Lower lobe of right lung (tissue), 2 donors: ENCODE data around the gene SERINC3. TPM values are rescaled to one million over a fixed set of nuclear protein-coding genes. Genes with fewer than 3 reads are reported as not detected.

Experiments used
- ATAC-seq, 2 donors: fragments of 200-7000 bp; cut with Tn5 transposase; one replicate each; pipeline ENCODE4 v1.9.1; 2020 to 2022; ENCODE audit warnings: mild to moderate bottlenecking in 2 of 2, moderate library complexity in 2 of 2
- DNase-seq: peaks from one replicate; pipeline ENCODE4 v3.0.0-alpha.2; 2020
- H3K27ac ChIP-seq: fragments of 200-600 bp; one replicate; pipeline ENCODE4 v1.8.0; 2022
- H3K27me3 ChIP-seq: fragments of 200-600 bp; one replicate; pipeline ENCODE4 v1.8.0; 2022; ENCODE audit warnings: low read depth
- H3K36me3 ChIP-seq: fragments of 200-600 bp; one replicate; pipeline ENCODE4 v1.8.0; 2022; ENCODE audit warnings: mild to moderate bottlenecking
- H3K4me1 ChIP-seq: fragments of 200-600 bp; one replicate; pipeline ENCODE4 v1.8.0; 2022
- H3K4me3 ChIP-seq: fragments of 200-600 bp; one replicate; pipeline ENCODE4 v1.8.0; 2022; ENCODE audit warnings: mild to moderate bottlenecking
- H3K9me3 ChIP-seq: fragments of 200-600 bp; one replicate; pipeline ENCODE4 v1.8.0; 2022
- intact Hi-C: fragments of 100-400 bp; cut with DNase I; formaldehyde crosslinking; loops from one replicate; pipeline ENCODE4 v1.11.0; 2022
- total RNA-seq: library from RNA; stranded (reverse); fragmentation: NEBNext Ultra II Directional; extraction: Animal tissue kit (Norgen Biotek cat#: 25700); gene quantifications from one replicate; pipeline ENCODE4 v1.2.1, GENCODE V29; 2021
- TF ChIP-seq, protein P1 (sequence below): fragments of 200-600 bp; IDR thresholded peaks from one replicate; pipeline ENCODE4 v1.8.0; 2022; ENCODE audit warnings: antibody characterized with exemption, mild to moderate bottlenecking
- donor health status: DM: no; HTN: yes; CAD: no; lungs with severe emphysema.

The SERINC3 gene
- total RNA-seq, 1 donor from 2014 or later: 133 TPM

DNA sequence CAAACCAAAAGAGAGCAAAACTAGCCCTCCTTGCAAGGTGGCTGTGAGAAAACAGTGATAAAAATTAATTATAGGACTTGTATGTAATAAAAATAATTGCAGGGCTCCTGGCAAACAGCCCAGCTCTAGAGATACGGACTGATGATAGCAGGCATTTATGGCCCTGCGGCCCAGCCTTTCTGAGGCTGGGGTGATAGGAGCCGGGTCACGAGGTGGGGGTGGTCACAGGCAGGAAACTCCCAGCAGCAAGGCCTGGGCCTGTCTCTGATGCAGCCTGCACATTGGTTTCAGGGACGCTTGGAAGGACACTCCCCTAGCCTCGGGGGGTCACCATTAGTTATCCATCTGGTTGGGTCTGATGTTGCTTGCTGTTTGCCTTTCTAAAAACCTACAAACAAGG lies 64.9 kb downstream of the SERINC3 start:
- Histone ChIP-seq H3K27me3 (no peaks in the 10 kb centered on the region), H3K4me3 (no peak overlapping the region), H3K4me1 (peaks cover 7% of the 10 kb centered on the region), H3K9me3 (no peaks in the 10 kb centered on the region), H3K27ac (no peak overlapping the region), H3K36me3 (no peaks in the 10 kb centered on the region)
- TF ChIP-seq, protein P1, sequence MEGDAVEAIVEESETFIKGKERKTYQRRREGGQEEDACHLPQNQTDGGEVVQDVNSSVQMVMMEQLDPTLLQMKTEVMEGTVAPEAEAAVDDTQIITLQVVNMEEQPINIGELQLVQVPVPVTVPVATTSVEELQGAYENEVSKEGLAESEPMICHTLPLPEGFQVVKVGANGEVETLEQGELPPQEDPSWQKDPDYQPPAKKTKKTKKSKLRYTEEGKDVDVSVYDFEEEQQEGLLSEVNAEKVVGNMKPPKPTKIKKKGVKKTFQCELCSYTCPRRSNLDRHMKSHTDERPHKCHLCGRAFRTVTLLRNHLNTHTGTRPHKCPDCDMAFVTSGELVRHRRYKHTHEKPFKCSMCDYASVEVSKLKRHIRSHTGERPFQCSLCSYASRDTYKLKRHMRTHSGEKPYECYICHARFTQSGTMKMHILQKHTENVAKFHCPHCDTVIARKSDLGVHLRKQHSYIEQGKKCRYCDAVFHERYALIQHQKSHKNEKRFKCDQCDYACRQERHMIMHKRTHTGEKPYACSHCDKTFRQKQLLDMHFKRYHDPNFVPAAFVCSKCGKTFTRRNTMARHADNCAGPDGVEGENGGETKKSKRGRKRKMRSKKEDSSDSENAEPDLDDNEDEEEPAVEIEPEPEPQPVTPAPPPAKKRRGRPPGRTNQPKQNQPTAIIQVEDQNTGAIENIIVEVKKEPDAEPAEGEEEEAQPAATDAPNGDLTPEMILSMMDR: no peak
- intact Hi-C loops: no loop called here
- ATAC-seq (peak in 1 of 2 donors; percentile 29), DNase-seq (no peak)

DNA sequence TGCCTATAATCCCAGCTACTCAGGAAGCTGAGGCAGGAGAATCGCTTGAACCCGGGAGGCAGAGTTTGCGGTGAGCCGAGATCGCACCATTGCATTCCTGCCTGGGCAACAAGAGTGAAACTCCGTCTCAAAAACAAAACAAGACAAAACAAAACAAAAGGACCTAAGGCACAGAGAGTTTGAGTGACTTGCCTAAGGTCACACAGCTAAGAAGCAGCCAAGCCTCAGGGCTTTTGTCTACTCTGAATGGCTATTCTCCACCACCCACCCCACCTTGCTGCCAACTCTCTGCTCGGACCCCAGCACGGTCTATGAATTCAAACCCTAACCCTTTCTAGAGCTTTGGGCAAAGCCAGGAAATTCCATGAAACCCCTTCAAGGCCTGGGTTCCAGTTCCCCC lies 65.3 kb downstream of the SERINC3 start:
- no peak overlapping the region for H3K27ac ChIP-seq
- H3K27me3 ChIP-seq: no peaks in the 10 kb centered on the region
- intact Hi-C loops: no loop called here
- H3K4me3 ChIP-seq: no peak overlapping the region
- TF ChIP-seq, protein P1: no peak
- ATAC-seq: no peak
- H3K36me3 ChIP-seq: no peaks in the 10 kb centered on the region
- no peaks in the 10 kb centered on the region for H3K9me3 ChIP-seq
- peaks cover 7% of the 10 kb centered on the region for H3K4me1 ChIP-seq
- no peak for DNase-seq

DNA sequence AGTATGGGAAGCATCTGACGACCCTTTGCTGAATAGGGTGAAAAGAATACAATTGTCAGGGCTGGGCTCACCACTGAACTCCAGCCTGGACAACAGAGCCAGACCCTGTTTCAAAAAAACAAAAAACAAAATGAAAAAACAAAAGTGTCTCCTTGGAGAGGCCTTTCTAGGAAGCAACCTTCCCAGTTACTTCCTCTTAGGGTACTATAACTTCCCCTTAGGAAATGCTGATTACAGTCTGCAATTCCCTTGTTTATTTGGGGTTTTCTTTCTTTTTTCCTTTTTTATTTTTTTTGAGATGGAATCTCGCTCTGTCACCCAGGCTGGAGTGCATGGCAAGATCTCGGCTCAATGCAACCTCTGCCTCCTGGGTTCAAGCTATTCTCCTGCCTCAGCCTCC lies 66.7 kb downstream of the SERINC3 start:
- no peak for DNase-seq
- Histone ChIP-seq H3K4me1 (peaks cover 13% of the 10 kb centered on the region), H3K36me3 (no peaks in the 10 kb centered on the region), H3K27me3 (no peaks in the 10 kb centered on the region), H3K27ac (no peak overlapping the region), H3K9me3 (no peaks in the 10 kb centered on the region), H3K4me3 (no peak overlapping the region)
- TF ChIP-seq, protein P1: no peak
- intact Hi-C loops: no loop called here
- no peak for ATAC-seq

DNA sequence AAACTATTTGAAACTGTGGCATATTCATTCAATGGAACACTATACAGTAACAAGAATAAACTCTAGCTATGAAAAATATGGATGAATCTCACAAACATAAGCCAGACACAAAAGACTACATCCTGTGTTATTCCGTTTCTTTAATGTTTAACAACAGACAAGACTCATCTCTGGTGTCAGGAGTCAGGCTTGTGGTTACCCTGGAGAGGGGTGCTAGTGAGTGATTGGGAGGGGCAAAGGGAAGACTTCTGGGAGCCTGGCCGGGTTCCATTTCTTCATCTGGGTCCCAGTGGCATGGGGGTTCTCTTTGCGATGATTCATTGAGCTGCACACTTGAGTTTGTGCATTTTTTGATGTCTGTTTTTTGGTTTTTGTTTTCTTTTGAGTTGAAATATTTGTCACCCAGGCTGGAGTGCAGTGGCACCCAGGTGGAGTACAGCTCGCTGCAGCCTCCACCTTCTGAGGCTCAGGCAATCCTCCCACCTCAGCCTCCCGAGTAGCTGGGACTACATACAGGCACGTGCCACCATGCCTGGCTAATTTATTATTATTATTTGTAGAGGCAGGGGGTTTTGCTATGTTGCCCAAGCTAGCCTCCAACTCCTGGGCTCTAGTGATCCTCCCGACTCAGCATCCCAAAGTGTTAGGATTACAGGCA lies 67.4 kb downstream of the SERINC3 start:
- H3K4me3 ChIP-seq: no peak overlapping the region
- intact Hi-C loops: no loop called here
- H3K27ac ChIP-seq: no peak overlapping the region
- H3K9me3 ChIP-seq: no peaks in the 10 kb centered on the region
- no peaks in the 10 kb centered on the region for H3K27me3 ChIP-seq
- no peaks in the 10 kb centered on the region for H3K36me3 ChIP-seq
- H3K4me1 ChIP-seq: peaks cover 17% of the 10 kb centered on the region
- TF ChIP-seq, protein P1: no peak
- ATAC-seq (no peak), DNase-seq (no peak)

DNA sequence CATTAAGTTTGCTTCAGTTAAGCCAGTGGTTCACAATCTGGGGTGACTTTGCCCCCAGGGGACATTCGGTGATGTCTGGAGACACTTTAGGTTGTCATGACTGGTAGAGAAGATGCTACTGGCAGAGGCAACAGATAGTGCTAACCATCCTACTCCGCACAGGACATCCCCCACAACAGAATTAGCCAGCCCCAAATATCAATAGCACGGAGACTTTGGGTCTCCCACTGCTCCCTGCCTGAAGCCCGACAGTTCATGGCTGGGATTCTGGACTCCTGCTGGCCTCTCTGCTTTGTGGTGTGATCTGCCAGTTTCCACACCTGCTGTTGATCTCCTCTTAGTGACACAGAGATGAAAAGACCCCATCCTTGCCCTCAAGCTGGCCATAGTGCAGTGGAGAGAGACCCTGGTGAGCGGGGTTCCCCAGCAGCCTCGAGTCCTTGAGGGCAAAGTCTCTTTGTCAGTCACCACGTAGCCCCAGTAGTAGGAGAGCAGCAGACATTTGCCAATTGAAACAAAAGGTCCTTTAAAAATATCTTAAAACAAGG lies 70.9 kb downstream of the SERINC3 start:
- DNase-seq (no peak), ATAC-seq (no peak)
- no peak overlapping the region for H3K4me3 ChIP-seq
- peaks cover 22% of the 10 kb centered on the region for H3K4me1 ChIP-seq
- intact Hi-C loops: no loop called here
- TF ChIP-seq, protein P1: no peak
- no peaks in the 10 kb centered on the region for H3K36me3 ChIP-seq
- peak overlapping the region; percentile 33 for H3K27ac ChIP-seq
- H3K27me3 ChIP-seq: no peaks in the 10 kb centered on the region
- no peaks in the 10 kb centered on the region for H3K9me3 ChIP-seq
